GM18867 (cell line): ENCODE results near the gene MAP1LC3B.

Experiments
- ATAC-seq: cut with Tn5 transposase; IDR thresholded peaks from one replicate; pipeline ENCODE4 v1.9.1; 2021; ENCODE audit warnings: mild to moderate bottlenecking, moderate library complexity; ENCODE audit not compliant: unreplicated experiment

The MAP1LC3B gene

DNA sequence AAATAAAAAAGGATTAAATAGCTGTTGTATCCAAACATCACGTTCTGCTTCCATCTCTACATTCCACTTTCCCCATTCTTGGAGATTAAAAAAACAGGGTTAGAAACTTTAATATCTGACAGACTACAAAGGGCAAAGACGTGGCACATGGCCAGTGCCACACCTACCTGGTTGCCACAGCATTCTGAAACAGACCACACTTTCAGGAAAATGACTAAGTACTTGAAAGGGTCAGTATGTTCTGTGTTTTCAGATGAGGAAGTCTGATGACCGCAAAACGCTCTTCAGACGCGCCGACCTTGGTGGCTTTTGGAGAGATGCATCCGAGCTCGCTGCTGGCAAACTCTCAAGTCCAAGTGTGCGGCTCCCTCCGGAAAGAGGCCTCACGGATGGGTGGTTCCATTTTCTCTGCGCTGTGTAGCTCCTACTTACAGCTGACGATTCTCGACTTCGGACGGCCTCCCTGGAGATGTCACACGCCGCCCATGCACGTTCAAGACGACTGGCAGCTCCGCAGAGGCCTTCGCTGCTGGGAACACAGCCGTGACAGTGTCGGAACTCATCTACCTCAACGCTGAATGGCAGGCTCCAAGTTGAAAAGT, 15.5 kb downstream of the MAP1LC3B start:
- peak; percentile 80 for ATAC-seq

GRCh38 chr16:87409153-87409552, 17.0 kb downstream of the MAP1LC3B start:
- ATAC-seq: no peak

DNA sequence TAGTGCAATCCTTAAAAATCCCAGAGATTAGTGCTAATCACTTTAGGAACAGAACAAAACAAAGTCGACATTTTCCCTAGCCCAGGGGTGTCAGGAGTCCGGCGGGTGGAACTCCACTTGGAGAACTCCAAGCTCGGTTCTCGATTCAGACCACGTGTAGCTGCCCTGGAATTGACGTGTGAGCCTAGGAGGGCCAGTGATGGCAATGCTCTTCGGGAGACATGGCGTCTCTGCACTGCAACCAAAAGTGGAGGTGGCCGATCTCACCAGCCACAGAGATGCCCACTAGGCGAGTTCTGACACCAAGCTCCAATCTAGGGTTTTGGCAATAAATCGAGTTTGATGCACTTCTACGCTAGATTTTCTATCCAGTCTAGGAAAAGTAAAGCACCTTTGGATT, 17.6 kb downstream of the MAP1LC3B start:
- ATAC-seq: no peak

GRCh38 chr16:87410530-87410929, 18.4 kb downstream of the MAP1LC3B start:
- no peak for ATAC-seq

- no peak for ATAC-seq
Measured at GRCh38 chr16:87410968-87411367, 18.8 kb downstream of the MAP1LC3B start.

DNA sequence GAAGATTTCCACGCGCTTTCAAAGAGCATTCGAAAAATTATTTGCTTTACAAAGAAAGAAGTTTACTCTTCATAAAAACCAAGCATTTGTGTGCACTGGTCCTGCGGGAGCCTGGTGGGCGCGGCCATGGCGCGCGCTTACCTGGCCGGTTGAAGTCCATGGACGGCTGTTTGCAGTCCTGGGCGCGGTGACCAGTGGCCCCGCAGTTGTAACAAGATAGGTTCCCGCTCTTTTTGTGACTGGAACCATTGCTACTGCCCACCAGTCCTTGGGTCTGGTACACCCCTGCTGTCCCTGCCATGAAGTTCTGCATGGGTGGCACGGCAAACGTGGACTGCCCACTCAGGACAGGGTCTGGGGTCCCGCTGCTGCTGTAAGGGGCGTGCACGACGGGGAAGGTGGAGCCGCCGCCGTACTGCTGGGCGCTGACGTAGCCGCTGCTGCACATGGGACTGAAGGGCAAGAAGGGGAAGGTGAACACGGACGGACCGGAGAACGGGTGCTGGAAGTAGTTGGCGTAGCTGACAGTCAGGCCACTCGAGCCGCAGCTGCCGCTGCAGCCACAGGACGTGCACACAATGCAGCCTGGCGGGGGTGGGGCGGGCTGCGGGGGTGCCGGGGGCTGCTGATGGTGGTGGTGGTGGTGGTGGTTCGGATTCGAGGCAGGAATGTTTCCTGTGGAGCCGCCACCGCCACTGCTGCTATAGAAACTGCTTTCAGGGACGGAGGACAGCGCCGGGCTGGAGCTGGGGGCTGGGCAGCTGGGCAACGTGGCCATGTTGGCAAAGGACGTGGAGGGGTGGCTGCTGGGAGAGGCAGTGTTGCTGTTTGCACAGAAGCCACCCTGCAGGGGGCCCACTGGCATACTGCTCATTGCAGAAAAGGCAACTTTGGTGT, 19.5 kb downstream of the MAP1LC3B start:
- ATAC-seq: no peak

DNA sequence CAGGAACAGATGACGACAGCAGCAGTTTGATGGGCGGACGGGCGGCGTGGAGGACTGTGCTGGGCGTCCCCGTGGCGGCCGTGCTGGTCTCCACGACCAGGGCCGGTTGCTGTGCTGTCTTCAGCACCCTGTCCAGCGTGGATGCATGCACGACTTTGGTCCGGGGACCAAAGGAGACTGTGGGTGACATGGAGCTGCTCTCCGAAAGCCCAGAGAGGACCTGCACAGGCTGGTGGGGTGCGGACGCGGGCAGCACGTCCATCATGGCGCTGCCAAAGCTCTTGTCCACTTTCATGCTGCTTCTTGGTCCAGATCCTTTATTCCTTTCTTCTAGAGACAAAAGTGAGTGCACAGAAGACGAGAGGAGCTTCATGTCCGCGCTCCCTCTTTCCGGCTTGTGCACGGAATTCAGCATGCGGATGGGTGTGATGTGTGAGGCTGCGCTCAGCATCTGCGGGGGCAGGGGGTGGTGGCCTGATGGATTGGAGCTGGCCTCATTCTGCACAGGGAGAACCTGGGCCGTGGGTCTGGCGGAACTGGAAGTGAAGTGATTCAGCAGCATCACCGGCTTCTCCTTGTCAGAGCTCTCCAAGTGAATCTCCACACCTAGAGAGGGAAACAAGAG, 20.3 kb downstream of the MAP1LC3B start:
- ATAC-seq: no peak

GRCh38 chr16:87412996-87413421, 20.9 kb downstream of the MAP1LC3B start:
- ATAC-seq: no peak

DNA sequence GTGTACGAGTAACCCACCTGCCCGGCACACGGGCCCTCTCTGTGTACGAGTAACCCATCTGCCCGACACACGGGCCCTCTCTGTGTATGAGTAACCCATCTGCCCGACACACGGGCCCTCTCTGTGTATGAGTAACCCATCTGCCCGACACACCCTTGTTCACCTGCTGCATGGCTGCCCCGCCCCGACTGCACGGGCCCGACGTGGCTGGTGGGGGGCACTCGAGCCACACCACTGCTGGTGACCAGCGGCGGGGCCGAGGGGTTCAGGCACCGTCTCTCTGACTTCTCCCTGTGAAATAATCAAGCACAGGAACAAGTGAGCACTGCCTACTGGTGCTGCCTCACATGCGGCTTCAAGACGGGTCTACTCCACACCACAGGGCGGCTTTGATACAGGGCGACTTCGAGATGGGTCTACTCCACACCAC, 22.1 kb downstream of the MAP1LC3B start:
- ATAC-seq: no peak

DNA sequence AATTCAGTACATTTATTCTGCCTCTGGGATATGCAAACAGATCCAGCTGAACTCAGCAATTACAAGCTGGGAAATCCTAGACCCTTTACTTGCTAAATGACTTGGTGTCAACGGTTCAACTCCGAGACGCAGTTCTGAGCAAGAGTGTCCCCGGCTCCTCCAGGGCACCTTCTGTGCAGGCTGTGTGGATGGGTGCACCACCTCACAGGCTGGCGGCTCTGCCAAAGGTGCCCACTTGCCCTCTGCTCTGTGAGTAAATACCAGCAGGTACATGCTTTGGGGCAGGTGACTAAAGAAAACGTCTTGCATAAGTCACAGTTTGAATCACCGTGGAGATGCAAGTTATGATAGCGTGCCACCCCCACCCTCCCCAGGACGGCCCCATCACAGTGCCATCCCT, 23.3 kb downstream of the MAP1LC3B start:
- no peak for ATAC-seq

GRCh38 chr16:87416826-87417527, 24.8 kb downstream of the MAP1LC3B start:
- no peak for ATAC-seq

DNA sequence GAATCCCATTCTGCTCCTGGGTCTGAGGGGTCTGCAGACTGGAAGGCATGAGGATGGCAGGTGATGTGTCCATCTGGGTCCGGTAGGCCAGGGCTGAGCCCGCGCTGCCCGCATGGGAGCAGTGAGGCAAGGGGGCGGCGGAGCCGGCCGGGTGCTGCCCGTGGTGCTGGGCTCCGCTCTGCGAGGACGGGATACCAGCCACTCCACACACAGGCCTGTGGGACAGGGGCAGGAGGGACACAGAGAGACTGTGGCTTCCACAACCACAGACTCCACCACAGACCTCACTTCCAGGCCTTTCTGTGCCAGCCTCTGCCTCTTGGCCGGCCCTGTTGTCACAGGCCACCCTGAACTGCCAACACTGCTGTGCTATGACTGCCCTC, 25.4 kb downstream of the MAP1LC3B start:
- no peak for ATAC-seq

DNA sequence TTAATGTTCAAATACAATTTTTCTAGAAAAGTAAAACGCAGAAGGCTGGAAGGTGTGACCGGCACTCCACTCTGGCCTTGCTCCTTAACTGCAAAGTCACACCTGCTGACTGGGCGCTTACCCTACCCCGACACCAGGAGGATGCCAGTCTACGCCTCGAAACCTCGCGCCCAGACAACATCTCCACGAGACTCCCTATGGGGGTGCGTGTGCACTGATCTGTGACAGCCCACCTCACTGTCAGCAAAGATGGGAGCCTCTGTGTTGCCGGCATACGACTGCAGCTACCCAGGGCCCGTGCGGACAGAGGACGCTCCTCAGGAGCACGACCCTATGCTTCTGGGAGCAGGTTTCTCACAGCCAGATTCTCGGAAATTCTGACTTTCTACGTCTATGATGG, 26.1 kb downstream of the MAP1LC3B start:
- ATAC-seq: no peak

DNA sequence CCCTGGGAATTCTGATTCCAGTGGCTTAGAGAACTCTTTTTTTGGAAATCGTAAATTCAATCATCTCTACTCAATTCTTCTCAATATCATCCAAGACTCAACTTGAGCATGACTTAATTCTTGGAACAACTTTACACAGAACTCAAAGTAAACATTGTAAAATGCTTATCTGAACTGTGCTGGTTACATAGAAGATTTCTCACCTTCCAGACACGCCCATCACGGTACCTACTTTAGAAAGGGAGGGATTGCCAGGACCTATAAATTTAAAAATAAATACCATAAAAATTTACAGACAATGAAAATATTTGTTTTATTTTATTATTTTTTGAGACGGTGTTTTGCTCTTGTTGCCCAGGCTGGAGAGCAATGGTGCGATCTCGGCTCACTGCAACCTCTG, 26.5 kb downstream of the MAP1LC3B start:
- no peak for ATAC-seq

DNA sequence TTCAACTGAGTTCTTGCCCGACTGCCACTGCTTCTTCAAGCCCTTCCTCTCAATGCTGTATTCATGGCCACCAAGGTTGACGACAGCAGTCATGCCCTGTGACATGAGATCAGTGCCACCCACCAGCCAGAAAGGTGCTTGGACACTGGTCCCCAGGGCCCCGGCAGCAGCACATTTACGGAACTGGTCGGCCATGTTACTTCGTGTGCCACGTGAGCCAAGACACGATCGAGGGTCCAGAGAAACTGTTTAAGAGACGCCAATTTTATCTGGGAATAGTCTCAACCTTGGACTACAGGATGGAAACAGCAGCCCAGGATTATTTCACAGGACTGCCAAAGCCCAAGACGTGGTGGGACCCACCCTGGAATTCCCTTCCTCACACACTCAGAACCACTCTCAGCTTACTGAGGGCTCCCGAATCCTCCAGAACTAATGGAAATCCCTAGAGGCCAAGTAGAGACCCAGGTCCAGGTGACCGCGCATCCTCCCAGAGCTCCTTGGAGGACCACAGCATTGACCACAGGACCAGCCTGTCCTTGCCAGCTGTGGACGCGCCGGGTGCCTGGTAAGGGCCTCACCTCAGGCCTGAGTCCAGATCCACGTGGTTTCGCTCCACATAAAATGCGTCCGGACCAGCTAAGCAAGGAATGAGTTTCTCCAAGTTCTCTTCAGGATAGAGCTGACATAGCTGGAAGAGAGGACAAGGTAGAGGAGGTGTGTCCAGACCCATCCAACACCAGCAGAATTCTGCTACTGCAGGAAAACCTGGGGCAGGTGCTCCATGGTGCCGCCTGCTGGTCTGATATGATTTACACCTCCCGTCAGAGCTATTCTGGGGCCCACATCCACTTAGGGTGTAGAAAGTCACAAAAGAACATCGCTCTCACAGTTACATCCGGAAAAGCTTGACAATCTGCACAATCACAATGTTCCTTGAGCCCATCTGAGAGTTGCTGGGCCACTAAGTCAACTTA, 28.2 kb downstream of the MAP1LC3B start:
- ATAC-seq: no peak

- ATAC-seq: no peak
Measured at GRCh38 chr16:87421003-87421912, 29.1 kb downstream of the MAP1LC3B start.

- ATAC-seq: no peak
Measured at GRCh38 chr16:87422106-87422505, 30.0 kb downstream of the MAP1LC3B start.

GRCh38 chr16:87423429-87423828, 31.3 kb downstream of the MAP1LC3B start:
- no peak for ATAC-seq

DNA sequence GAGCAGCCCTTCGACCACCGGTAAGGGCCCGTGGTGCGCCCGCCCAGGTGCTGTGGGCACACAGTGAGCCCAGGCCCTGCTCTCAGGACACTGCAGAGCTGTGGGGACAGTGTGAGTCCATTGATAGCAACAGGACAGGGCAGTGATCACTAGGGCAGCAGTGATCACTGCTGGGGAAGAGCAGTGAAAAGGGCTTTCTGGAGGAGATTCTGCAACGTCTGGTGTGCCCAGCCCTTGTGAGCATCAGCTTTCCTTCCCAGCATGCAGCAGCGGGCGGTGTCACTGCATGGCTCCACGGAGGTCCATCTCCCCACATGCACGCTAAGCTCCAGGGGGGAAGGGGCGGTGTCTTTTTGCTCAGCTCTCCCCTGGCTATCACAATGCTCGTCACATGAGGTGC, 32.1 kb downstream of the MAP1LC3B start:
- no peak for ATAC-seq
